OCI-M2 (cell line): ENCODE measurements around the gene RSF1.

ENCODE experiments used
- DNase-seq: peaks from one replicate; lab custom pipeline; 2025; ENCODE audit not compliant: unreplicated experiment; lab: John Stamatoyannopoulos, UW

RSF1 gene

DNA sequence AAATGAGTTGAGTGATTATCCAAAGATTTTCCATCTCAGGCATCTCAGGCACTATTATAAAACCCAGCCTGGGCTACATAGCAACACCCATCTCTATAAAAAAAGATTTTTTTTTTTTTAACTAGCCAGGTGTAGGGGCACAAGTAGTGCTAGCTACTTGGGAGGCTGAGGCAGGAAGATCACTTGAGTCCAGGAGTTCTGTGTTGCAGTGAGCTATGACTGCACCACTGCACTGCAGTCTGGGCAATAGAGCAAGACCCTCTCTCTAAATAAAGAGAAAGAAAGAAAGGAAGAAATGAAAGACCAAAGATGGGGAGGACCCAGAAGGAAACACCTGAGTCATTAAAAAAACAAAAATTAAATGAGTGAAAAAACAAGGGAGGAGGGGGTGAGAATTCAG, 14.1 kb downstream of the RSF1 start:
- DNase-seq = no peak

DNA sequence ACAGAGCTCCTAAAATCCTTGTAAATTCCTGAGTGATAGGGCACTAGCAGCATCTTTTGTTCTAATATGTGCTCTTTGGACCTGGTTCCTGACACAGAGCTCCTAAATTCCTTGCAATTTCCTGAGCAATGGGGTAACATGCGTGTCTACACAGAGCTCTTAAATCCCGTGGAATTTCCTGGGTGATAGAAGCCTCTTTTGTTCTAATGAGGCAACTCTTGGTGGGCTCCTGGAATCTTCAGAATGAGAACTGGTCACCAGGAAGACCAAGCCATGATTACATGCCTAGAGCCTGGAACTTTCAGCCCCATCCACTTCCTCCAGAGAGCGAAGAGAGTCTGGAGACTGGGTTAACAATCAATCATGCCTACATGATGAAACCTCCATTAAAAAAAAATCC, 19.0 kb downstream of the RSF1 start:
- DNase-seq = no peak

DNA sequence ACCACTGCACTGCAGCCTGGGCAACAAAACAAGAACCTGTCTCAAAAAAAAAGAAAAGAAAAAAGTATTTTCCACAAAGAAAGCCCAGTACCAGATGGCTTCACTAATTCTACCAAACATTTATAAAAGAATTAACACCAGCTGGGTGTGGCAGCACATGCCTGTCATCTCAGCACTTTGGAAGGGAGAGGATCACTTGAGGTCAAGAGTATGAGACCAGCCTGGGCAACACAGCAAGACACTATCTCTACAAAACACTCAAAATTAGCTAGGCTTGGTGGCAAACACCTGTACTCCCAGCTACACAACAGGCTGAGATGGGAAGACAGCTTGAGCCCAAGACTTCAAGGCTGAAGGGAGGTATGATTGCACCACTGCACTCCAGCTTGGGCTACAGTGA, 20.1 kb downstream of the RSF1 start:
- no peak for DNase-seq

DNA sequence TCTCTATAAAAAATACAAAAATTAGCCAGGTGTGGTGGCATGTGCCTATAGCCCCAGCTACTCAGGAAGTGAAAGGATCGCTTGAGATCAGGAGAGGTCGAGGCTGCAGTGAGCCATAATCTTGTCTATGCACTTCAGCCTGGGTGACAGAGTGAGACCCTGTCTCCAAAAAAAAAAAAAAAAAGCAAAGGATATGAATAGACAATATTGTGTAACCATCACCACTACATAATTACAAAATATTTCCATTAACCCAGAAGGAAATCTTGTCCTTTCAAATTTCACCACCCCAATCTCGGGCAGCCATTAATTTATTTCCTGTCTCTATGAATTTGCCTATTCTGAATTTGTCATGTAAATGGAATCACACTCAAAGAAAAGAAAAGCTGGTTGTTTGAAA, 21.2 kb downstream of the RSF1 start:
- DNase-seq = no peak

DNA sequence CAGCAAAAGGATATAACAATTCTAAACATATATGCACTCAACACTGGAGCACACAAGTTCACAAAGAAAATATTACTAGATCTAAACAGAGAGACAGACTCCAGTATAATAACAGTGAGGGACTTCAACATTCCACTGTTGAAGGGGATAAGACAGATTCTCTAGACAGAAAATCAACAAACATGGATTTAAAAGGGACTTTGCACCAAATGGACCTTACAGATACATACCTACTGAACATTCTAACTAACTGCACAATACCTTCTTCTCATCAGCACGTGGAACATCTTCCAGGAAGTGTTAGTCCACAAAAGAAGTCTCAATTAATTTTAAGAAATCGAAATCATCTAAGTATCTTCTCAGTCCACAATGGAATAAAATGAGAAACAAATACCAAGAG, 26.6 kb downstream of the RSF1 start:
- no peak for DNase-seq

DNA sequence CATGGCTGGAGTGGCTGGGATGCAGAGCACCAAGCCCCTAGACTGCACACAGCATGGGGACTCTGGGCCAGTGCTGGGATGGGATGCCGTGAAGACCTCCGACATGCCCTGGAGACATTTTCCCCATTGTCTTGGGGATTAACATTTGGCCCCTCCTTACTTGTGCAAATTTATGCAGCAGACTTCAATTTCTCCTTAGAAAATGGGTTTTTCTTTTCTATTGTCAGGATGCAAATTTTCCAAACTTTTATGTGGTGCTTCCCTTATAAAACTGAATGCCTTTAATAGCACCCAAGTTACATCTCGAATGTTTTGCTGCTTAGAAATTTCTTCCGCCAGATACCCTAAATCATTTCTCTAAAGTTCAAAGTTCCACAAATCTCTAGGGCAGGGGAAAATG, 29.2 kb downstream of the RSF1 start:
- no peak for DNase-seq

DNA sequence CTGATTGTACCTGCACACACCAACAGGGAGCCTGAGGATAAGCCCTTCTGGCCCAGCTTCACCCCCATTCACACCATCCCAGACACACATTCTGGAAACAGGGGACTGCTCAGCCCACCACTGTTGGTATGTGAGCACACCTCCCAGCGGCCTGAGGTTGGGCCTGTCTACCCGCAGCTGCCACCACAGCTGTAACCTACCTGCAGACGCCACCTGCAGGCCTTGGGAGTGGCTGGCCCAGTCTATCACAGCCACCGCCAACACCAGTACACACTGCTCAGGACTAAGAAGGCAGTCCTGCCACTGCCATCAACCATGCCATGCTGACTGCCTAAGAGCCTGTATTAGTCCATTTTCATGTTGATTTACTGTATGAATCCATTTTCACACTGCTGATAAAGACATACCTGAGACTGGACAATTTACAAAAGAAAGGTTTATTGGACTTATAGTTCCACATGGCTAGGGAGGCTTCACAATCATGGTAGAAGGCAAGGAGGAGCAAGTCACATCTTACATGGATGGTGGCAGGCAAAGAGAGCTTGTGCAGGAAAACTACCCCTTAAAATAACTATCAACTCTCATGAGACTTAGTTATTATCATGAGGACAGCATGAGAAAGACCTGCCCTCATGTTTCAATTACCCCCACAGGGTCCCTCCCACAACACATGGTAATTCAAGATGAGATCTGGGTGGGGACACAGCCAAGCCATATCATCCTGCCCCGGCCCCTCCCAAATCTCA, 30.6 kb downstream of the RSF1 start:
- no peak for DNase-seq

DNA sequence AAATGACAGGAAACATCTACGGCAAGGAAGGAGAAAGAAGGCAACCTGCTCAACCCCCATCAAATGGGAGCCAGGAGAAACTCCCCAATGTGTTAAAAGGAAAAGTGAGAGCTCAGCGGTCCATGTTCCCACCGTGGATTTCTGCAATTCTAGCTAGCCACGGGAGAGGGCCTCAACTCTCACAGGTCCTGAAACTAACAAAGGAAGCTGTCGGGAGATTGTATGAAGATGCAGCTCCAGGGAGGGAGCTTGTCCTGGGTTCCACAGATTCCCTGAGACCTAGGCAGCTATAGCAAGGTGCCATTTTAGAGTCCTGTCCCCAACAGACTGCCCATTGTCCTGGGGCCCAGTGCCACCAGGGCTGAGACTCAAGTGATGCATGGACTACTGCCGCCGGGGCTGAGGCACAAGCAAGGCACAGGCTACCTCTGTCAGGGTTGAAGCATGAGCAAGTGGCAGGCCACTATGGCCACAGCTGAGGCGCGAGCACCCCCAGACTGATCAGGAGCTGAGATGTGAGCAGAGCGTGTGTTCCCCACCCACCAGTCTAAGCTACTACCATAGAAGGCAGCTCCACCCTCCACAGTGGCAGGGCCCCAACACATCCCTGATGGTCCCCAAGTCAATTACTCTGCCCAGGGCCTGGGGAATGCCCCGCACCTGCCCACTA, 31.3 kb downstream of the RSF1 start:
- DNase-seq = no peak

DNA sequence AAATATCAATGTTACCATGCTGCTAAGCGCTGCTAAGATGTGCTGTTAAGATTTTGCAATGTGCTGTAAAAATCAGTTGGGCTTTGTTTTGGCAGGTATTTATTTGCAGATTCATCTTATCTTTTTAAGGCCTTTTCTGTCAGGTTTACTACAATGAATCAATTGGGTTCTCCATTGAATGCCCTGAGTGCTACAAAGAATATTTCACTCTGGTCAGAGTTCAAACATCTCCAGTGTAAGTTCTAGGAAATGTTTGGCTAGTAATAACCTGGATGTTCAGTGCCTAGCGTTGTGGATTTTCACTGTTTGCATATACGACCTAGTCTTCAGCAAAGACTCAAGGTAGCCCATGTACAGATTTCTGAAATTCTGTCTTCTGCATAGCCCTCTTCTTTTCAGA, 36.0 kb downstream of the RSF1 start:
- no peak for DNase-seq

DNA sequence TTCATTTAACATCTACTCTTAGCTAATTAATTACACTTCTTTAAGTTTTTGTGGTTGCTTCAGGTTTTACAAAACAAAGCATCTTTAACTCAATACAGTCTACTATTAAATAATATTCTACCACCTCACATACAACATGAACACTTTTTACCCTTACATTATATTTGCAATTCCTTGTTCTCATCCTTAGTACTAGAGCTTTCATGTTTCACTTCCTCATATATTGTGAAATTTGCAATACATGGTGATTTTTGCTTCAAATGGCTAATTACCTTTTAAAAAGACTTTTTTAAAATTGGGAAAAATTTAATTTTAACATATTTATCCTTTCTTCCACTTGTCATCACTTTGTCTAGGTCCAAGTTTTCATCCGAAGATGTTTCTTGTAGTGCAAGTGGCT, 37.5 kb downstream of the RSF1 start:
- no peak for DNase-seq

DNA sequence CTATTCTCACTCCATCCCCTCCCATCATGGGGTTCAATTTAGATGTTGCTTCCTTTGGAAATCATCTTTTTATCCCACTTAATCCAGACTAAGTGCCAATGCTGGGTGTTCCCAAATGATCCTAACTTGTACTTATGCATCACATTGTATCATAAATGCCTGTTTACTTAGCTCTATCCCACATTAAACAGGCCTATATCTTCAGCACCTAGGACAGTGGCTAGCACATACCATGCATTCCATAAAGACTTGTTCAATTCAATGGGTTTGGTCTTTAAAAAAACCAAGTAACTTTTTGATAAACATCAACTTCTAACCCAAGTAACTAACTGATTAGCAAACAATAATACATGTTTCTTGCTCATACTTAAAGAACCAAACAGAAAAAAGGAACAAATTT, 40.6 kb downstream of the RSF1 start:
- DNase-seq = no peak

DNA sequence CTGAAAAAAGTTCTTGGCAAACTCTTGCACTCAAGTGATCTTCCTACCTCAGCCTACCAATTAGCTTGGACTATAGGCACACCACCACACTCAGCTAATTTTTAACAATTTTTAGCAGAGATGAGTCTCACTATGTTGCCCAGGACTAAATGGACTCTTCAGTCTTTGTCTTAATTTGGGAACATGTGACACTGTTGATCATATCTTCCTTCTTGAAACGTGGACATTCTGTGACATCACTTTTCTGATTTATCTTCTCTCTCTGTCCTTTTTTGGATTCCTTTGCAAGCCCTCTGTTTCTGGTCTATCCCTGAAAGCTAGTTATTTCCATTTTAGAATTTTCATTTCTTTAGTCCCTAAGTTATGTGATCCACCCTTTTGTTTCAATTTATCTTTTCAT, 42.0 kb downstream of the RSF1 start:
- DNase-seq = no peak

DNA sequence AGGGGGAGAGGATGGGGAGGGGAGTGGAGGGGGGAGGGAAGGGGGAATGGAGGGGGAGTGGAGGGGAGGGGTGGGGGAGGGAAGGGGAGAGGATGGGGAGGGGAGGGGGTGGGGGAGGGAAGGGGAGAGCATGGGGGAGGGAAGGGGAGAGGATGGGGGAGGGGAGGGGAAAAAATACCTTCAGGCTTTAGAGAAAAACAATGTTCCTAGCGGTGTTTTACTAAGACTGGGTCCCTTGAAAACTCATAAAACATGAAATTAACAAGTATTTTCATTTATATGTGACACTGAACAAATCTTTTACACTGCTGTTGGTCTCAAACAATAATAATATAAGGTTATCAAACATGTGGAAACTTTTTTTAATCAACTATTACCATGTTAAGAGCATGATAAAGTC, 42.4 kb downstream of the RSF1 start:
- DNase-seq = no peak

DNA sequence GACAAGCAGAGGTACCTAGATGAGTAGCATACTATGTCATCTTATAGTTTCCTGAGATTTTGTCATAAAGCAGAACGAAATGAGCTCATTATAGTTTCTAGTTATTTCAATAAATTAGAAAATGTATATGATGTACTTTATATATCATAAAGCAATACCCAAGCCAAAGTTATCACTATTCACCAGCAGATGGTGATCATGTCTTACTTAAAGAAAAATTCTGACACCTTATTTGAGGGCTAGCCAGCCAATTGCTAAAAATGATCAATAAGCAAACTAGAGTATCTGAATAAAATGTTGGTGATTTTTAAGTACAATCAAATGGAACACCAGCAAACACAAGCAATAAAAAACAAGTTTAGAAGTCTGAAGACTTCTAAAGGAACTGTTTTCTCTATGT, 44.1 kb downstream of the RSF1 start:
- no peak for DNase-seq

DNA sequence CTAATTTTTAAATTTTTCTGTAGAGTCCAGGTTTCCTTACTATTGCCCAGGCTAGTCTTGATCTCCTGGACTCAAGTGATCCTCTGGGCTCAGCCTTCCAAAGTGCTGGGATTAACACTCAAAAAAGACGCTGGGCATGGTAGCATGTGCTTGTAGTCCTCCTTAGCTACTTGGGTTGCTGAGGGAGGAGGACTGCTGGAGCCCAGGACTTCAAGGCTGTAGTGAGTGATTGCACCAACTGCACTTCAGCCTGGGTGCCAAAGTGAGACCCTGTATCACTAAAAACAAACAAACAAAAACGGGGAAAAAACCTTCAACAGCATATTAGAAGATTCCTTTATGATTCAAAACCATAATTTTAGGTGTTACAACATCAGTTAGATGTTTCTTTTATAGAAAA, 44.6 kb downstream of the RSF1 start:
- DNase-seq = no peak

DNA sequence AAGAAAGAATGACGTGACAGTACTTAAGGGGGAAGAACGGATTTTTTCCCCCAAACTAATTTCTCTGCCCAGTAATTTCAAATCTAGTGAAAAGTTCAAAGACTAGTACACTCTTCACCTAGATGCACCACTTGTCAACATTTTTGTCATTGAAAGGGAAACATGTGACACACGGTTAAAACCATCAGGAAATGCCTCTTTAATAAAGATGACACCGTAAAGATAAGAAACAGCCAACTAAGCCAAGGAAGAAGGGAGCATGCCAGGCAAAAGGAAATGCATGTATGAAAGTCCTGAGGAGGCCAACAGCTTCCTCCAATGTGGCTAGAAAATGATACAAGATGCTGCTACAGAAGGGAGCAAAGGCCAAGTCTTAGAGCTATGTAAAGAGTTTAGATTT, 49.4 kb downstream of the RSF1 start:
- no peak for DNase-seq

DNA sequence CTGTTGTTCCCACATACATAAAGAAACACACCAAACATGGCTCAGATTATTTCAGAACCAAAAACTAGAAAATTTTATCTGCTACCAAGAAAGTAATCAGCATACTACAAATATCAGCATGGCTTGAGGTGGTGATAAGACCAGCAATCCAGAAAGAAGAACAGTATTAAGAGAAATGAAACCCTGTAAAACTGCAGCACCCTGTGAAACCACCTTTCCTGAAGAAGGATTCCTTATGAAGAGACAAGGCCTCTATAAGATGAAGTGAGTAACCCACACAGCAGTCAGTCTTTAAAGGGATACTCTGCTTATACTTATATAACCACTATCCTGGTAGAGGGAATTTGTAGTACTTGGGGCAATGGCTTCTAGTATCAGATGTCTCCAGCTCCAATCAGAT, 49.9 kb downstream of the RSF1 start:
- no peak for DNase-seq

DNA sequence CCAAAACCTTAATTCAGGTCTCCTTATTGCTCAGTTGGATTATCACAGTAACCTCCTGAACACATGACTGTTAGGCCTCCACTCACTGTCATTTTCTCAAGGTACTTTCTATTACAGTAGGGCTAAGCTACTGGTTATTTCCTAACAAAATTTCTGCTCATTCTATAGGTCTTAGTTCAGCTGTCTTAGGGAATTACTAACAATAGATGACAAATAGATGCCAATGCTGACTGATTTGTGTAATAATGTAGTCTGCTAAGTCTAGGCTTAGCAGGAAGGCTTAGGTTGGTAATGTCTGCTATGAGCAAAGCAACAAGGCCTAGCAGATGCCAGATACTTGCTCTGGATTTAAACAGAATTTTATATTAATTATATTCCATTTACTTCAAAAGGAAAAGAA, 58.1 kb downstream of the RSF1 start:
- no peak for DNase-seq

DNA sequence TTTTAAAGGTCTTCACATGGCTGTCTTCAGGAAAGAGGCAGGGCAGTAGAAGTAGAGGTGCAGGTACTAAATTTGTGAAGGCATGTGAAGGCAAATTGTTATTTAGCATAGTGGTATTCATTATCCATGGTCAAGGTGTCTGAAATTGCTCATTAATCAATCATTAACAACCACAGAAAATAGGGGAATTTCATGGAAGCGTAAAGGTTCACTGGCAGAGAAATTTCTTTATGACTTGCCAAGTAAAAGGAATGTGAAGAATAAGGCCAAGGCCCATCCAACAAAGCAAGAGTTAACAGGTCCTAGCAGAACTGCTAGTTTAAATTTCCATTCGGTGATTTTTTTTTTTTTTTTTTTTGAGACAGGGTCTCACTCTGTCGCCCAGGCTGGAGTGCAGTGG, 59.0 kb downstream of the RSF1 start:
- no peak for DNase-seq

DNA sequence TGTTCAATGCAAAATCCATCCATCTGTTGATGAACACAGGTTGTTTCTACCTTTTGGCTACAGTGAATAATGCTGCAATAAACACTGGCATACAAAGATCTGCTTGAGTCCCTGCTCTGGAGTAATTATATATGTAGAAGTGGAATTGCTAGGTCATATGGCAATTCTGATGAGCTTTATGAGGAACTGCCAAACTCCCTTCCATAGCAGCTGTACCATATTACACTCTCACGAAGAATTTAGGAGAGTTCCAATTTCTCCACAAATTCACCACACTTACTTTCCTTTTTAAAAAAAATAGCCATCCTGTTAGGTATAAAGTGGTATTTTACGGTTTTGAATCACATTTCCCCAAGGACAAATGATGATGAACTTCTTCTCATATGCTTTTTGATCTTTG, 62.2 kb downstream of the RSF1 start:
- DNase-seq = no peak

DNA sequence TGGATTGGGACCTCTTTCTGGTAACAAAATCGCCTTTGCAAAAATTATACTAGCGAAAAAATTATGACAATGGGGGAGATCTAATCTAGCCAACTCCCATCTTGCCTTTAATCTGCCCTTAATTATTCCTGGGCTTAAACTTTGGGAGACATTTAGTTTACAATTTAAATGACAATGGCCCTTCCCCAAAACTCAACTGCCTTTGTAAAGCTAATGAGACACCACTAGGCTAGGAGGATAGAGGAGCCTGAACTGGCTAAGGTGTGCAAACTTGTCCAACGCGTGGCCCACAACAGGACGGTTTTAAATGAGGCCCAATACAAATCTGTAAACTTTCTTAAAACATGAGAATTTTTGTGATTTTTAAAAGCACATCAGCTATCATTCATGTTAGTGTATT, 67.3 kb downstream of the RSF1 start:
- DNase-seq = no peak

DNA sequence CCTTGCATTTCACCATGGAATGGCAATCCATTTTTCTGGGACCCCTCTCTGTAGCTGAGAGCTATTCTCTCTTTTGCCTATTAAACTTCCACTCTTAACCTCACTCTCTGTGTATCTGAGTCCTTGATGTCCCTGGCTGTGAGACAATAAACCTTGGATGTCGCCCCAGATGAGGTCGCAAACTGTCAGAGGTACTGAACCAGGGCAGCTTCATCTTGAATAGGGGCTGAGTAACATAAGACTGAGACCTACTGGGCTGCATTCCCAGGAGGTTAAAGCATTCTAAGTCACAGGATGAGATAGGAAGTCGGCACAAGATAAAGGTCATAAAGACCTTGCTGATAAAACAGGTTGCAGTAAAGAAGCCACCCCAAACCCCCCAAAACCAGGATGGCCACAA, 68.0 kb downstream of the RSF1 start:
- DNase-seq = no peak
